NCI-H187 treated with DMSO at 0.1 percent for 48 hours (cell line): ENCODE data around the gene KCNS1.
"Not testable (repeated sequence)": the region's sequence is repeated elsewhere in the genome, so short reads cannot be mapped to it uniquely, and the experiment has no call there.

Experiments
- DNase-seq: peaks from one replicate; lab custom pipeline; 2025; lab: John Stamatoyannopoulos, UW

The KCNS1 gene

GRCh38 chr20:45073221-45073620, 27.7 kb downstream of the KCNS1 start:
- DNase-seq: no peak

- no peak for DNase-seq
These were observed 28.9 kb downstream of the KCNS1 start for GRCh38 chr20:45072066-45072465.

- DNase-seq: no peak
These were observed 29.8 kb downstream of the KCNS1 start for GRCh38 chr20:45070932-45071632.

- DNase-seq: no peak
These were observed 31.7 kb downstream of the KCNS1 start for GRCh38 chr20:45069261-45069660.

- no peak for DNase-seq
These were observed 33.4 kb downstream of the KCNS1 start for GRCh38 chr20:45067558-45067957.

GRCh38 chr20:45067087-45067486, 33.8 kb downstream of the KCNS1 start:
- no peak for DNase-seq

- no peak for DNase-seq
These were observed 34.6 kb downstream of the KCNS1 start for GRCh38 chr20:45066372-45066771.

GRCh38 chr20:45064812-45065211, 36.1 kb downstream of the KCNS1 start:
- no peak for DNase-seq

GRCh38 chr20:45063107-45063506, 37.8 kb downstream of the KCNS1 start:
- not testable (repeated sequence) for DNase-seq

- no peak for DNase-seq
These were observed 39.7 kb downstream of the KCNS1 start for GRCh38 chr20:45061244-45061643.

- DNase-seq: no peak
These were observed 40.6 kb downstream of the KCNS1 start for GRCh38 chr20:45060294-45060693.

GRCh38 chr20:45059022-45059728, 41.8 kb downstream of the KCNS1 start:
- no peak for DNase-seq

GRCh38 chr20:45058168-45058850, 42.6 kb downstream of the KCNS1 start:
- no peak for DNase-seq

GRCh38 chr20:45056473-45057173, 44.3 kb downstream of the KCNS1 start:
- no peak for DNase-seq

- no peak for DNase-seq
These were observed 45.9 kb downstream of the KCNS1 start for GRCh38 chr20:45055056-45055455.

- DNase-seq: no peak
These were observed 47.2 kb downstream of the KCNS1 start for GRCh38 chr20:45053430-45054351.

GRCh38 chr20:45052698-45053429, 48.1 kb downstream of the KCNS1 start:
- DNase-seq: no peak

- DNase-seq: no peak
These were observed 49.5 kb downstream of the KCNS1 start for GRCh38 chr20:45051204-45052060.

GRCh38 chr20:45049904-45050471, 50.9 kb downstream of the KCNS1 start:
- DNase-seq: no peak
